ENCODE results near the gene SDCCAG8.

GRCh38 chr1:243503155-243503554 lies 247.3 kb downstream of the SDCCAG8 start:
- TF ChIP-seq, protein P1, sequence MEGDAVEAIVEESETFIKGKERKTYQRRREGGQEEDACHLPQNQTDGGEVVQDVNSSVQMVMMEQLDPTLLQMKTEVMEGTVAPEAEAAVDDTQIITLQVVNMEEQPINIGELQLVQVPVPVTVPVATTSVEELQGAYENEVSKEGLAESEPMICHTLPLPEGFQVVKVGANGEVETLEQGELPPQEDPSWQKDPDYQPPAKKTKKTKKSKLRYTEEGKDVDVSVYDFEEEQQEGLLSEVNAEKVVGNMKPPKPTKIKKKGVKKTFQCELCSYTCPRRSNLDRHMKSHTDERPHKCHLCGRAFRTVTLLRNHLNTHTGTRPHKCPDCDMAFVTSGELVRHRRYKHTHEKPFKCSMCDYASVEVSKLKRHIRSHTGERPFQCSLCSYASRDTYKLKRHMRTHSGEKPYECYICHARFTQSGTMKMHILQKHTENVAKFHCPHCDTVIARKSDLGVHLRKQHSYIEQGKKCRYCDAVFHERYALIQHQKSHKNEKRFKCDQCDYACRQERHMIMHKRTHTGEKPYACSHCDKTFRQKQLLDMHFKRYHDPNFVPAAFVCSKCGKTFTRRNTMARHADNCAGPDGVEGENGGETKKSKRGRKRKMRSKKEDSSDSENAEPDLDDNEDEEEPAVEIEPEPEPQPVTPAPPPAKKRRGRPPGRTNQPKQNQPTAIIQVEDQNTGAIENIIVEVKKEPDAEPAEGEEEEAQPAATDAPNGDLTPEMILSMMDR (IDR thresholded peaks at IDR 0.05), result no peak
- TF ChIP-seq EP300 (IDR thresholded peaks at IDR 0.05), result no peak

All from esophagus muscularis mucosa (tissue), 3 donors.